Stomach (tissue), 9 donors: ENCODE data around the gene QPRT. TPM values are rescaled to one million over a fixed set of nuclear protein-coding genes. Genes with fewer than 3 reads are reported as not detected.

Experiments used
- DNase-seq, 2 donors: peaks; one replicate each; pipeline versions ENCODE4 v3.0.0 to v3.0.0-alpha.2; 2013 to 2019
- H3K27ac ChIP-seq, 5 donors: fragments of 200-600 bp in 4 of 5; sonication (generic) in 4 of 5; one replicate each; pipeline ENCODE4 v1.5.1; 2013 to 2019; ENCODE audit warnings: mild to moderate bottlenecking in 1 of 5, moderate library complexity in 1 of 5
- H3K27me3 ChIP-seq, 3 donors: fragments of 200-600 bp; sonication (generic); one replicate each; pipeline ENCODE4 v1.5.1; 2017 to 2019; ENCODE audit warnings: mixed run types in 1 of 3
- H3K36me3 ChIP-seq, 4 donors: fragments of 200-600 bp; sonication (generic); 1 replicate in 3 of 4; 2 replicates in 1 of 4; pipeline ENCODE4 v1.5.1; 2016 to 2019
- H3K4me1 ChIP-seq, 4 donors: fragments of 200-600 bp; sonication (generic); one replicate each; pipeline ENCODE4 v1.5.1; 2016 to 2019
- H3K4me3 ChIP-seq, 4 donors: fragments of 200-600 bp; sonication (generic) in 3 of 4; one replicate each; pipeline ENCODE4 v1.5.1; 2016 to 2019; ENCODE audit warnings: mild to moderate bottlenecking in 1 of 4
- H3K9me3 ChIP-seq, 4 donors: fragments of 200-600 bp; sonication (generic); one replicate each; pipeline ENCODE4 v1.5.1; 2016 to 2019
- CTCF ChIP-seq, 7 experiments: fragments of 450-650 bp in 4 of 7; fragments of 200-600 bp in 3 of 7; sonication (generic) in 3 of 7; IDR thresholded peaks; one replicate each; pipeline ENCODE4 v1.5.1; 2016 to 2019; ENCODE audit warnings: antibody characterized with exemption in 7 of 7, control low read depth in 2 of 7, mild to moderate bottlenecking in 1 of 7
- EP300 ChIP-seq: sonication (generic); formaldehyde crosslinking; IDR thresholded peaks from one replicate; pipeline ENCODE4 v1.6.1; 2017; ENCODE audit warnings: antibody characterized with exemption
- POLR2A ChIP-seq, 4 donors: fragments of 450-650 bp; IDR thresholded peaks; one replicate each; pipeline ENCODE4 v1.6.1; 2016; ENCODE audit warnings: antibody characterized with exemption in 4 of 4, control low read depth in 2 of 4, mild to moderate bottlenecking in 1 of 4, moderate library complexity in 1 of 4
- POLR2AphosphoS5 ChIP-seq, 3 donors: sonication (generic); formaldehyde crosslinking; IDR thresholded peaks; one replicate each; pipeline ENCODE4 v1.6.1; 2016; ENCODE audit warnings: antibody characterized with exemption in 3 of 3
- WGBS, 5 donors: extraction: QIAGEN DNeasy Blood & Tissue Kit in 3 of 5; methylation state at CpG; one replicate each; pipeline versions ENCODE4 v1.1.5 to v1.1.7; 2013 to 2018; 5-methylcytosine and 5-hydroxymethylcytosine counted together
- intact Hi-C: fragments of 100-400 bp; cut with DNase I; formaldehyde crosslinking; loops from one replicate; pipeline ENCODE4 v1.15.1; 2023; ENCODE audit warnings: low total_unique reads
- polyA plus RNA-seq, 3 donors: library from polyadenylated mRNA; stranded (reverse); fragments of 200-250 nt; gene quantifications; one replicate each; pipeline ENCODE4 v1.2.3, GENCODE V29; 2013
- total RNA-seq, 5 donors: library from RNA; depleted of rRNA; stranded (reverse); fragments of >200 nt; gene quantifications; one replicate each; pipeline versions ENCODE4 v1.1.0 to v1.2.3, GENCODE V29; 2014 to 2016
- donor health status: healthy with polysubstance abuse.
- donor health status: Bipolar disorder and iron deficiency.
- donor health status: healthy.

The QPRT gene
- total and polyA plus RNA-seq, 8 donors, result 2.4 to 114 (median 7.5) TPM; not detected in 1

- Histone ChIP-seq H3K4me3 (no peak overlapping the region), H3K9me3 (peaks cover 0 to 9% (median 0%) of the 10 kb centered on the region in 4 donors), H3K4me1 (peaks cover 0 to 12% (median 9%) of the 10 kb centered on the region in 4 donors), H3K27me3 (no peaks in the 10 kb centered on the region), H3K27ac (no peak overlapping the region), H3K36me3 (no peaks in the 10 kb centered on the region)
- 87 to 91% (median 89%) methylated on average over 15 to 17 of the region's 17 CpGs for WGBS, 5 donors
- no peak for TF ChIP-seq POLR2AphosphoS5 (IDR thresholded peaks at IDR 0.05)
- no peak for TF ChIP-seq EP300
- TF ChIP-seq POLR2A (IDR thresholded peaks at IDR 0.05), result no peak
- TF ChIP-seq CTCF (IDR thresholded peaks at IDR 0.05), result no peak
- no peak for DNase-seq
- intact Hi-C loops, result loop anchor here (5.0 kb wide), 1 partner anchor 329 kb away; no protein-coding TSS in a partner anchor
Measured at GRCh38 chr16:29698484-29699323, 19.7 kb downstream of the QPRT start.

- no peak for DNase-seq
- Histone ChIP-seq H3K4me3 (no peak overlapping the region), H3K27me3 (no peaks in the 10 kb centered on the region), H3K9me3 (peaks cover 0 to 9% (median 0%) of the 10 kb centered on the region in 4 donors), H3K4me1 (peaks cover 0 to 11% (median 9%) of the 10 kb centered on the region in 4 donors), H3K27ac (no peak overlapping the region), H3K36me3 (no peaks in the 10 kb centered on the region)
- WGBS, 5 donors, result 66 to 77% (median 72%) methylated on average over 11 of the region's 11 CpGs
- intact Hi-C loops, result loop anchor here (5.0 kb wide), 1 partner anchor 328 kb away; no protein-coding TSS in a partner anchor
- no peak for TF ChIP-seq EP300
- no peak for TF ChIP-seq POLR2A (IDR thresholded peaks at IDR 0.05)
- TF ChIP-seq POLR2AphosphoS5 (IDR thresholded peaks at IDR 0.05), result no peak
- TF ChIP-seq CTCF (IDR thresholded peaks at IDR 0.05), result no peak
Measured at GRCh38 chr16:29699324-29700219, 20.6 kb downstream of the QPRT start.

GRCh38 chr16:29700253-29700987 is 21.4 kb downstream of the QPRT start:
- intact Hi-C loops, result no loop called here
- H3K9me3 ChIP-seq, result peaks cover 0 to 9% (median 0%) of the 10 kb centered on the region in 4 donors
- H3K4me1 ChIP-seq, result peaks cover 0 to 9% (median 8%) of the 10 kb centered on the region in 4 donors
- H3K36me3 ChIP-seq, result no peaks in the 10 kb centered on the region
- 11 to 15% (median 14%) methylated on average over 14 of the region's 14 CpGs for WGBS, 5 donors
- no peak overlapping the region for H3K4me3 ChIP-seq
- no peak overlapping the region for H3K27ac ChIP-seq
- DNase-seq, result peak; percentile 83 to 91
- TF ChIP-seq POLR2A (IDR thresholded peaks at IDR 0.05) (no peak), EP300 (no peak), POLR2AphosphoS5 (IDR thresholded peaks at IDR 0.05) (peak in 2 of 3 donors; percentile 26 to 70), CTCF (IDR thresholded peaks at IDR 0.05) (peak in 5 of 7 experiments; percentile 70 to 94 (median 88))
- H3K27me3 ChIP-seq, result no peaks in the 10 kb centered on the region
